Glutamatergic neuron (in vitro differentiated cells): ENCODE data around the gene LBX1. TPM values are rescaled to one million over a fixed set of nuclear protein-coding genes. Genes with fewer than 3 reads are reported as not detected.

Experiments used
- DNase-seq: peaks from one replicate; pipeline ENCODE4 v3.0.0; 2022
- H3K27ac Mint-ChIP-seq: one replicate; pipeline ENCODE4 v1.8.0; 2020; ENCODE audit warnings: mild to moderate bottlenecking, mixed read lengths, inconsistent platforms; ENCODE audit not compliant: unreplicated experiment
- H3K27me3 Mint-ChIP-seq: one replicate; pipeline ENCODE4 v1.8.0; 2020; ENCODE audit warnings: mild to moderate bottlenecking, moderate library complexity, mixed read lengths, inconsistent platforms; ENCODE audit not compliant: unreplicated experiment
- H3K36me3 Mint-ChIP-seq: one replicate; pipeline ENCODE4 v1.8.0; 2020; ENCODE audit warnings: mild to moderate bottlenecking, mixed read lengths, inconsistent platforms; ENCODE audit not compliant: unreplicated experiment
- H3K4me1 Mint-ChIP-seq: one replicate; pipeline ENCODE4 v1.8.0; 2020; ENCODE audit warnings: mild to moderate bottlenecking, low read depth, mixed read lengths, inconsistent platforms; ENCODE audit not compliant: unreplicated experiment
- H3K4me3 Mint-ChIP-seq: one replicate; pipeline ENCODE4 v1.8.0; 2020; ENCODE audit warnings: mild to moderate bottlenecking, mixed read lengths, inconsistent platforms; ENCODE audit not compliant: unreplicated experiment
- H3K9me3 Mint-ChIP-seq: one replicate; pipeline ENCODE4 v1.8.0; 2020; ENCODE audit warnings: mild to moderate bottlenecking, moderate library complexity, mixed read lengths, inconsistent platforms; ENCODE audit not compliant: unreplicated experiment
- CTCF ChIP-seq: fragments of 200-600 bp; sonication (generic); IDR thresholded peaks from one replicate; pipeline ENCODE4 v1.5.0; 2021; ENCODE audit not compliant: partially characterized antibody, unreplicated experiment
- total RNA-seq: library from RNA; stranded (reverse); fragmentation: NEBNext Ultra II Directional; extraction: Animal tissue kit (Norgen Biotek cat#: 25700); gene quantifications from one replicate; pipeline ENCODE4 v1.2.1, GENCODE V29; 2021; ENCODE audit not compliant: unreplicated experiment

Gene LBX1
- total RNA-seq, 1 donor from 2014 or later, result not detected

DNA sequence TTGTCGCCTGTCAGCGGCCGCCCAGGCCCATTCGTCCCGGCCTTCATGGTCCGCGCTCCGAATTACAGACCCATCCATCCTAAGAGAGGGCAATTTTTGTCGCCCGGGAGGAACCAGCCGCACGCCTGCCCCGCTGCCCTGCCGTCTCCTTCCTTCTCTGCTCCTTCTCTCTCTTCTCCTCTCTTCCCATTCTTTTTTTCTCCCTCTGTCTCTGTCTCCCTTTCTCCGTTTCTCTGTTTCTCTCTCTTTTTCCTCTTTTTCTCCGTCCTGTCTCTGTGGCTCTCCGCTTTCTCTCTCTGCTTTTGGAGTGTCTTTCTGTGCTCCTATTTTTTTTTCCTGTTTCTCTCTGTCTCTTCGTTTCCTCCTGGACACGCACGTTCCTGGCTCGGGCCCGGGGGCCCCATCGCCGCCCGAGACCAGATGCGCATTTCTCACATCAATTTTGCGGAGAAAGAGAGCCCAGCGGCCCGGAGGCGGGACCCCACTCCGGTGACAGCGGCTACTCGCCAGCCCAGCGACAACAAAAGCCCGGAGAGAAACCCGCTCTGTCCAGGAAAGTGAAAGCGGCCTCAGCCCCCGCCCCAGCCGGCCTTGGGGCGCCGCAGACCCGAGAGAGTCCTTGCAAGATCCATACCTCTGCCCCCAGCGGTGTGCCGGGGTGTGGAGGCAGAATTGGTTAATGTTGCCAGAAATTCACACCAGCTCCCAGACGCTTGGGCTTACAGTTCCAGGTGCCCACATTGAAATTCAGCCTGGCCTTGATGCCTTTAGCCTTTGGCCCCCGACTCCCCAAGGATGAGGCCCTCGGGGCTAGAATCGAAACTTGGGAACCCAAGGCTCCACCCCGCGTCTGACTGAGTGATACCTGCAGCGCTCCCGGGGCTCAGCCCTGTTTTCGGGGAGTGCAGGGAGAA lies 4.1 kb downstream of the LBX1 start:
- Mint-ChIP-seq H3K4me1 (peaks cover 6% of the 10 kb centered on the region), H3K9me3 (peaks cover 15% of the 10 kb centered on the region), H3K27ac (peak overlapping the region; percentile 69), H3K36me3 (peaks cover 3% of the 10 kb centered on the region), H3K27me3 (peaks cover 46% of the 10 kb centered on the region), H3K4me3 (peak overlapping the region; percentile 86)
- TF ChIP-seq CTCF, result no peak
- peak; percentile 43 for DNase-seq

DNA sequence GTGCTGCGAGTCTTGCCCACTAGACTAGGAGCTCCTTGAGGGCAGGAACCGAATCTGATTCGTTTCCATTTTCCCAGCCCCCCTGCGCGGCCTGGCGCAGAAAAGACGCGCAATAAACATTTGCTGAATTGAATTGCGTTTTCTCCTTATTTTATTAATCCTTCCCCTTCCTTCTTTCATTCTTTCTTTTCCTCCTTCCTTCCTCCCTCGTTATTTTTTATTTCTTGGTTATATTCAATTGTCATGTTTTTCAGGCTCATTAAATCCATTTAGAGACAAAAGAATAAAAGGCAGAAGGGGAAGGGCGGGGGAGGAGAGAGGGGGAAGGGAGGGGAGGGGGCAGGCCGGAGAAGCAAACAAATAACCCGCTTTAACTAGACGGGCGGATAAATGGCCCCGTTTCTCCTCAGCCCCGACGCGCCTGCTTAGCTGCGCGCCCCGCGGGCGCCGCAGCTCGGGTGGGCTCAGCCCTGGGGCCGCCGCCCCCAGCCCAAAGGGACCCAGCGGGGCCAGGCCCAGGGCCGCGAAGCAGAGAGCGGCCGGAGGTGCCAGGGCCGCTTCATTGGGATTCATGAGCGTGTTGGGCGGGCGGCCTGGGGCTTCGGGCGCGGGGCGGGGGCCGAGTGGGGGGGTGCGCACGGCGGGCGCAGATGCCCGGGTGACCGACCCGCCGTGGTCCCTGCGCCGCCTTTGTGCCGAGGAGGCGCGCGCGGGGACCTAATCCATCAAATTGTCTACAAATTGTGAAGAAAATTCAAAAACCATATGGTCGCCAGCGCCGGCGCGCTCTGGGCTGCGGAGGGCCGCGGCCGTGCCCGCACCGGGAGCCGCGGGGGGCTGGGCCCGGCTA lies 5.0 kb downstream of the LBX1 start:
- peaks cover 15% of the 10 kb centered on the region for H3K9me3 Mint-ChIP-seq
- peaks cover 51% of the 10 kb centered on the region for H3K27me3 Mint-ChIP-seq
- TF ChIP-seq CTCF, result no peak
- H3K4me1 Mint-ChIP-seq, result peaks cover 6% of the 10 kb centered on the region
- DNase-seq, result peak; percentile 47
- H3K36me3 Mint-ChIP-seq, result peaks cover 3% of the 10 kb centered on the region
- peak overlapping the region; percentile 43 for H3K27ac Mint-ChIP-seq
- H3K4me3 Mint-ChIP-seq, result no peak overlapping the region

GRCh38 chr10:101223274-101224059 lies 5.8 kb downstream of the LBX1 start:
- no peak for TF ChIP-seq CTCF
- peaks cover 53% of the 10 kb centered on the region for H3K27me3 Mint-ChIP-seq
- H3K36me3 Mint-ChIP-seq, result peaks cover 3% of the 10 kb centered on the region
- peaks cover 8% of the 10 kb centered on the region for H3K4me1 Mint-ChIP-seq
- peaks cover 17% of the 10 kb centered on the region for H3K9me3 Mint-ChIP-seq
- H3K27ac Mint-ChIP-seq, result no peak overlapping the region
- H3K4me3 Mint-ChIP-seq, result no peak overlapping the region
- peak; percentile 33 for DNase-seq

DNA sequence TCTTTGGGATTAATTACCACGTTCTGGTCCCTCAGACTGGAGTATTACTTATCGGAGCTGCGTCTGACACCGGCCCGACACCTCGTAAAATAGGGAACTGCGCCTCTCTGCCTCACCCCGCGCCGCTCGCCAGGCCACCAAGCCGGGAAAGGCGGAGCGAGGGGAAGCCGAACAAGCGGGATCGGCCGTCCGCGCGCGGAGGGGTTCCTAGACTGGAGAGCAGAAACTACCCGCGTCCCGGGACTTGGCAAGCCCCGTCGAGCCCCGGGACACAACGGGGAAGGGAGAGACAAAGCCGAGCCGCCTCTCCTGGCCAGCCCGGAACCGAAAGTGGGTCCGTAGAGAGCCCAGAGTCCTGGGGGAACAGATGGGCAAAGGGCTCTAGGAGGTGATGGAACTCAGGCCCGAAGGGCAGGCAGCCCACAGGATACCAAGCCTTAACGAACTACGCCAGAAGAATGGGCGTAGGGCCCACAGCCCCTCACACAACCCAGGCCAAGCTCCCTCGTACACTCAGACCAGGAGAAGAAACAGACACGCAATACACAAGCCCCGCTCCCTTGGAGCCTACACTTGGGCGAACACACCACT lies 6.5 kb downstream of the LBX1 start:
- Mint-ChIP-seq H3K4me3 (no peak overlapping the region), H3K36me3 (peaks cover 3% of the 10 kb centered on the region), H3K27ac (no peak overlapping the region), H3K27me3 (peaks cover 53% of the 10 kb centered on the region), H3K4me1 (peaks cover 8% of the 10 kb centered on the region), H3K9me3 (peaks cover 17% of the 10 kb centered on the region)
- TF ChIP-seq CTCF, result no peak
- DNase-seq, result peak; percentile 48
